GM12873 (cell line): ENCODE measurements around the gene SNRPN.

Source experiments
- TF ChIP-seq, protein P1 (sequence below): IDR thresholded peaks from 2 replicates; pipeline ENCODE4 v1.5.1; 2012; ENCODE audit warnings: low read depth, mild to moderate bottlenecking, moderate library complexity, low read length, control low read depth; ENCODE audit not compliant: insufficient read depth; ENCODE audit errors: missing control alignments

SNRPN gene

DNA sequence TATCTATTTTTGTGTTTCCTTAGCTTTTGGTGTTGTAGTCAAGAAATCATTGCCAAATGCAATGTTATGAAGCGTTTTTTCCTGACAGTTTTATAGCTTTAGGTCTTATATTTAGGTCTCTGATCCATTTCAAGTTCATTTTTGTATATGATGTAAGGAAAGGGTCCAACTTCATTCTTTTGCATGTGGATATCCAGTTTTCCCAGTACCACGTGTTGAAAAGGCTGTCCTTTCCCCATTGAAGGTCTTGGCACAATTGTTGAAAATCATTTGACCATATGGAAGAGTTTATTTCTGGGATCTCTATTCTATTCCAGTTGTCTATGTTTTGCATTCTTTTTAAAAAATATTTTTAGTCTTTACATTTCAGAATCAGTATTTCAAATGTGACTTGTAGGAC is 14.6 kb upstream of the SNRPN start:
- TF ChIP-seq, protein P1, sequence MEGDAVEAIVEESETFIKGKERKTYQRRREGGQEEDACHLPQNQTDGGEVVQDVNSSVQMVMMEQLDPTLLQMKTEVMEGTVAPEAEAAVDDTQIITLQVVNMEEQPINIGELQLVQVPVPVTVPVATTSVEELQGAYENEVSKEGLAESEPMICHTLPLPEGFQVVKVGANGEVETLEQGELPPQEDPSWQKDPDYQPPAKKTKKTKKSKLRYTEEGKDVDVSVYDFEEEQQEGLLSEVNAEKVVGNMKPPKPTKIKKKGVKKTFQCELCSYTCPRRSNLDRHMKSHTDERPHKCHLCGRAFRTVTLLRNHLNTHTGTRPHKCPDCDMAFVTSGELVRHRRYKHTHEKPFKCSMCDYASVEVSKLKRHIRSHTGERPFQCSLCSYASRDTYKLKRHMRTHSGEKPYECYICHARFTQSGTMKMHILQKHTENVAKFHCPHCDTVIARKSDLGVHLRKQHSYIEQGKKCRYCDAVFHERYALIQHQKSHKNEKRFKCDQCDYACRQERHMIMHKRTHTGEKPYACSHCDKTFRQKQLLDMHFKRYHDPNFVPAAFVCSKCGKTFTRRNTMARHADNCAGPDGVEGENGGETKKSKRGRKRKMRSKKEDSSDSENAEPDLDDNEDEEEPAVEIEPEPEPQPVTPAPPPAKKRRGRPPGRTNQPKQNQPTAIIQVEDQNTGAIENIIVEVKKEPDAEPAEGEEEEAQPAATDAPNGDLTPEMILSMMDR = no peak

DNA sequence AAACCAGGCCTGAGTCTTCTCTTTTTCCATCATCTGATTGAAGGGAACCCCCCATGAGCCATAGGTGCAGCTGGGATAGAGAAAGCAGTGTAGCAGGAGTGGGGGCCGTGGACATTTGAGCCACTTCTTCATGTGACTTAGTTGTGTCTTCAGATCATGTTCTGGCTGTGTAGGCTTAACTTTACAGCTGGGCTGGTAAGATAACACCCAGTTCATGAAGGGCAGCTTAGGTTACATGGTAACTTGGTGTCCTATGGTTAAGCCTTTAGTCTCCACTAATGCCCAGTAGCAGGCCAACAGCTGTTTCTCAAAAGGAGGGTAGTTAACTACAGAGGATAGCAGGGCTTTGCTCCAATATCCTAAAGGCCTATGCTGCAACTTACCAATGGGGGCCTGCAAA is 11.4 kb upstream of the SNRPN start:
- TF ChIP-seq, protein P1 = no peak

DNA sequence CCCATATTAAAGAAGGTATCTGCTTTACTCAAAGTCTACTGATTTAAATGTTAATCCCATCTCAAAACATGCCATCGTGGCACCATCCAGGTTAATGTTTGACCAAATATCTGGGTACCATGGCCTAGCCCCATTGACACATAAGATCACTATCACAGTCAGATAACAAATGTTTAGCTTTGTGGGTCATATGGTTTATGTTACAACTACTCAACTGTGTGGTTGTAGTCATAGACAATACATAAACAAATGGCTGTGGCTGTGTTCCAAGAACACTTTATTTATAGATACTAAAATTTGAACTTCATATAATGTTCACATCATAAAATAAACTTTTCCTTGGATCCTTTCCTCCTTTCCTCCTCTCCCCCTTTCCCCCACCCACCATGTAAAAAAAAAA is 9.8 kb upstream of the SNRPN start:
- TF ChIP-seq, protein P1 = no peak

DNA sequence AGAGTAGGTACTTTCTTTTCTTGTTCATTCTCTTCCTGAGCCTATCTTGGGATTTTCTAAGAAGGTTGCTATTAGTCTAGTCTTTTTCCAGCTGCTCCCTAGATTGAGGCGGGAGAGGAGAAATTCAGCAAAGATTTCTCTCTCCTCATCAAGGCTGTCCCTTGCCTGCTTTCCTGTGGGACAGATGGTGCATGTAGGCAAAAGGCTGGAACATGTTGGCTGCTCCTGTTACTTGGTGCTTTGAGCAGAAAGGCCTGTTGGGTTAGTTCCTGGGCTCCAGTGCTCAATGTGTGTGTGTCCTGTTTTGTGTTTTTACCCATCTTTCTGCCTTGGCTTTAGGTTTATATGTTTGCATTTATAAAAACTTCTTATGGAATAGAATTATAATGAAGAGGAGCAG is 9.1 kb upstream of the SNRPN start:
- TF ChIP-seq, protein P1 = no peak

DNA sequence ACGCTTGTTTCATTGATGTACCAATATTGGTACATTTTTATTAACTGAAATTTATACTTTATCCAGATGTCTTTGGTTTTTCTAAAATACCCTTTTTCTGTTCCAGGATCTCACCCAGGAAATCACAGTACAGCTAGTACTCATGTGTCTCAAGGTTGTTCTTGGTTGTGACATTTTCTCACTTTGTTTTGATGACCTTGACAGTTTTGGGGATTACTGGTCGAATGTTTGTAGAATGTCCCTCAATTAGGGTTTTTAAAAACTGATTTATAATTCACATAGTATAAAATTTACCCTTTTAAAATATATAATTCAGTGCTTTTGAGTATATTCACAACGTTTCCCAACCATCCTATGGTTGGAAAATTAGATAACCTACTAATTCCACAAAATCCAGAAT is 6.3 kb upstream of the SNRPN start:
- TF ChIP-seq, protein P1 = no peak

DNA sequence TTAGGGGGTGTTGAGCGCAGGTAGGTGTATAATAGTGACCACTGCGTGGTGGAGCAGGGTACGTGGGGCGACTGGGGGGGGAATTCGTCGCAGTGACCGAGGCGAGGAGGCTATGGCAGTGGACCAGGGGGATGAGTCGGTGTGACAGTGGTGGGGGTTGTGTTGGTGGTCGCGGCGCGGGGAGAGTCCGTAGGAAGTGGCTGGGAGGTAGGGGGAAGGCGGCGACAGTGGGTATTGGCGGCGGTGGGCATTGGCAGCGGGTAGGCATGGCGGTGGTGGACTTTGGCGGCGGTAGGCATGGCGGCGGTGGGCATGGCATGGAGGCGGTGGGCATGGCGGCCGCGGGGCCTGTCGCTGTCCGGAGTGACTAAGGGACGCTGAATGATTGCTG is 739 bp downstream of the SNRPN start:
- TF ChIP-seq, protein P1 = no peak

DNA sequence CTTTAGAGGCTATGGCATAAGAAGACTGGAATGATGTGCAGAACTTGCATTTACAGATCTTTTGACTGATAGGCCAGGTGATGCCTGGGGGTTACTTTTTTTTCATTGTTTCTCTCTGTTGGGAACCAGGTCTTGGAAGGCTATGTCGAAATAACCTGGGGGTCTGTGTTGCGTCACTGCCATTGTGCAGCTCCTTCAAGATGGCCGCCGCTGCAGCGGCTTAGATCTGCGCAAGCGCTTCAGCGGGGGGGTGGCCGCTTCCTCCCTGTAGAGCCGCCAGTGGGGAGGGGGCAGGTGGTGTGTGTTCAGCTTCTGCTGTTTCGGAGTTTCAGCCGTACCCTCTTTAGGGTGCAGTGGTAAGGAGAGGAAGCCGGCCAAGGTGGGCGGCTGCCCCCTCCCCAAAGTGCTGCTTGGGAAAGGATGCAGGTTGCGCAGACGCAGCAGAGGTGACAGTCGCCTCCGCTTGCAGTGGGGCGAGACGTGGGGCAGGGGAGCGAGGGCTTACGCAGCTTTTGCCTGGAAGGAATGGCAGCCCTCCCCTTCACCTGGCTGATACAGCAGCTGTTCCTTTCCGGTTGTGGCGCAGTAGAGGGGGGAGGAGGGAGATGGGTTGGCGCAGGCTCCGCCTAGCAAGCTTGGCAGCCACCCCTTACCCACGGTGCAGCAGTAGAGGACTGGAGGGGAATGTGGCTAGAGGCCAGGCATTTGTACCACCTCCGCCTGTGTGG is 1.5 kb downstream of the SNRPN start:
- TF ChIP-seq, protein P1 = no peak
